Glutamatergic neuron (in vitro differentiated cells): ENCODE measurements around the gene FBXW5. TPM values are rescaled to one million over a fixed set of nuclear protein-coding genes. Genes with fewer than 3 reads are reported as not detected.

Source experiments
- DNase-seq: peaks from one replicate; pipeline ENCODE4 v3.0.0; 2022
- H3K27ac Mint-ChIP-seq: one replicate; pipeline ENCODE4 v1.8.0; 2020; ENCODE audit warnings: mild to moderate bottlenecking, mixed read lengths, inconsistent platforms; ENCODE audit not compliant: unreplicated experiment
- H3K27me3 Mint-ChIP-seq: one replicate; pipeline ENCODE4 v1.8.0; 2020; ENCODE audit warnings: mild to moderate bottlenecking, moderate library complexity, mixed read lengths, inconsistent platforms; ENCODE audit not compliant: unreplicated experiment
- H3K36me3 Mint-ChIP-seq: one replicate; pipeline ENCODE4 v1.8.0; 2020; ENCODE audit warnings: mild to moderate bottlenecking, mixed read lengths, inconsistent platforms; ENCODE audit not compliant: unreplicated experiment
- H3K4me1 Mint-ChIP-seq: one replicate; pipeline ENCODE4 v1.8.0; 2020; ENCODE audit warnings: mild to moderate bottlenecking, low read depth, mixed read lengths, inconsistent platforms; ENCODE audit not compliant: unreplicated experiment
- H3K4me3 Mint-ChIP-seq: one replicate; pipeline ENCODE4 v1.8.0; 2020; ENCODE audit warnings: mild to moderate bottlenecking, mixed read lengths, inconsistent platforms; ENCODE audit not compliant: unreplicated experiment
- H3K9me3 Mint-ChIP-seq: one replicate; pipeline ENCODE4 v1.8.0; 2020; ENCODE audit warnings: mild to moderate bottlenecking, moderate library complexity, mixed read lengths, inconsistent platforms; ENCODE audit not compliant: unreplicated experiment
- total RNA-seq: library from RNA; stranded (reverse); fragmentation: NEBNext Ultra II Directional; extraction: Animal tissue kit (Norgen Biotek cat#: 25700); gene quantifications from one replicate; pipeline ENCODE4 v1.2.1, GENCODE V29; 2021; ENCODE audit not compliant: unreplicated experiment
- TF ChIP-seq, protein P1 (sequence below): fragments of 200-600 bp; sonication (generic); IDR thresholded peaks from one replicate; pipeline ENCODE4 v1.5.0; 2021; ENCODE audit not compliant: partially characterized antibody, unreplicated experiment

The FBXW5 gene
- total RNA-seq, 1 donor from 2014 or later = 77.9 TPM

GRCh38 chr9:136953771-136954269 lies 9.3 kb upstream of the FBXW5 start:
- DNase-seq = peak; percentile 17
- Mint-ChIP-seq H3K4me1 (no peaks in the 10 kb centered on the region), H3K27ac (no peak overlapping the region), H3K4me3 (no peak overlapping the region), H3K36me3 (no peaks in the 10 kb centered on the region), H3K27me3 (peaks cover 4% of the 10 kb centered on the region), H3K9me3 (peaks cover 10% of the 10 kb centered on the region)
- TF ChIP-seq, protein P1, sequence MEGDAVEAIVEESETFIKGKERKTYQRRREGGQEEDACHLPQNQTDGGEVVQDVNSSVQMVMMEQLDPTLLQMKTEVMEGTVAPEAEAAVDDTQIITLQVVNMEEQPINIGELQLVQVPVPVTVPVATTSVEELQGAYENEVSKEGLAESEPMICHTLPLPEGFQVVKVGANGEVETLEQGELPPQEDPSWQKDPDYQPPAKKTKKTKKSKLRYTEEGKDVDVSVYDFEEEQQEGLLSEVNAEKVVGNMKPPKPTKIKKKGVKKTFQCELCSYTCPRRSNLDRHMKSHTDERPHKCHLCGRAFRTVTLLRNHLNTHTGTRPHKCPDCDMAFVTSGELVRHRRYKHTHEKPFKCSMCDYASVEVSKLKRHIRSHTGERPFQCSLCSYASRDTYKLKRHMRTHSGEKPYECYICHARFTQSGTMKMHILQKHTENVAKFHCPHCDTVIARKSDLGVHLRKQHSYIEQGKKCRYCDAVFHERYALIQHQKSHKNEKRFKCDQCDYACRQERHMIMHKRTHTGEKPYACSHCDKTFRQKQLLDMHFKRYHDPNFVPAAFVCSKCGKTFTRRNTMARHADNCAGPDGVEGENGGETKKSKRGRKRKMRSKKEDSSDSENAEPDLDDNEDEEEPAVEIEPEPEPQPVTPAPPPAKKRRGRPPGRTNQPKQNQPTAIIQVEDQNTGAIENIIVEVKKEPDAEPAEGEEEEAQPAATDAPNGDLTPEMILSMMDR = no peak

- H3K9me3 Mint-ChIP-seq = peaks cover 10% of the 10 kb centered on the region
- no peak for DNase-seq
- TF ChIP-seq, protein P1 = no peak
- no peak overlapping the region for H3K27ac Mint-ChIP-seq
- H3K27me3 Mint-ChIP-seq = peaks cover 7% of the 10 kb centered on the region
- H3K36me3 Mint-ChIP-seq = no peaks in the 10 kb centered on the region
- H3K4me1 Mint-ChIP-seq = no peaks in the 10 kb centered on the region
- H3K4me3 Mint-ChIP-seq = no peak overlapping the region
Observed at GRCh38 chr9:136952876-136953770, 8.6 kb upstream of the FBXW5 start.

DNA sequence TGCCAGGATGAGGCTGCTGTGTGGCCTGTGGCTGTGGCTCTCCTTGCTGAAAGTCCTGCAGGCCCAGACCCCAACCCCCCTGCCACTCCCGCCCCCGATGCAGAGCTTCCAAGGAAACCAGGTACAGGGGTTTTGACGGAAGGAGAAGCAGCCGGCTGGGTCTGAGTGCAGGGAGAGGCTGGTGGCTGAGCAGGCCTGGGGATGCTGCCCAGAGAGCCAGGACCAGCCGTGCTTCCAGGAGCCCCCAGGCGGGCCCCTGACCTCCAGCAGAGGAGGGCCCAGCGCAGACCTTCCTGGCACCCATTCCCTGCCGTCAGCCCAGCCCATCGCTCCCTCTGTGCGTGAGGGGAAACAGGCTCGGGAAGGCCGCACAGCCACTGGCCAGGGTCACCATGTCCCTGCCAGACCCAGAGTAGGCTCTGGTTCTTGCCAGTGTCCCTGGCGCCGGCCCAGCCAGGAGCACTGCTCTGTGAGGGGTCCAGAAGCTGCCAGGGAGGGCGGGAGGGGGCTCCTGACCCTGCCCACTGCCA lies 7.8 kb upstream of the FBXW5 start:
- TF ChIP-seq, protein P1 = no peak
- peaks cover 8% of the 10 kb centered on the region for H3K27me3 Mint-ChIP-seq
- H3K9me3 Mint-ChIP-seq = peaks cover 9% of the 10 kb centered on the region

GRCh38 chr9:136951541-136952320 lies 7.2 kb upstream of the FBXW5 start, which contains the start of gene LCN12:
Gene LCN12 (plus strand): TSS chr9:136952273. CDS start chr9:136952328, 55 bp downstream.
- no peaks in the 10 kb centered on the region for H3K36me3 Mint-ChIP-seq
- no peak within 1 kb of the TSS for H3K4me3 Mint-ChIP-seq
- no peak within 1 kb of the TSS for H3K27ac Mint-ChIP-seq

More for the DNA sequence above, 7.8 kb upstream of the FBXW5 start:
- no peaks in the 10 kb centered on the region for H3K36me3 Mint-ChIP-seq
- no peak overlapping the region for H3K4me3 Mint-ChIP-seq
- no peaks in the 10 kb centered on the region for H3K4me1 Mint-ChIP-seq
- H3K27ac Mint-ChIP-seq = no peak overlapping the region
- peak; percentile 16 for DNase-seq

More at GRCh38 chr9:136951541-136952320, 7.2 kb upstream of the FBXW5 start, which contains the start of gene LCN12:
- H3K4me1 Mint-ChIP-seq = peaks cover 2% of the 10 kb centered on the region
- TF ChIP-seq, protein P1 = no peak
- peaks cover 9% of the 10 kb centered on the region for H3K9me3 Mint-ChIP-seq
- peaks cover 9% of the 10 kb centered on the region for H3K27me3 Mint-ChIP-seq
- peak; percentile 13 for DNase-seq
